AG09309 (cell line): ENCODE measurements around the gene MRPS21.

ENCODE experiments used
- DNase-seq: peaks from one replicate; pipeline ENCODE4 v3.0.0-alpha.2; 2010; ENCODE audit warnings: low read depth
- H3K4me3 ChIP-seq: 2 replicates; pipeline ENCODE4 v1.5.1; 2011; ENCODE audit warnings: mild to moderate bottlenecking, low read depth, low read length, moderate library complexity; ENCODE audit not compliant: control insufficient read depth
- TF ChIP-seq, protein P1 (sequence below): IDR thresholded peaks from 2 replicates; pipeline ENCODE4 v1.5.1; 2011; ENCODE audit warnings: mild to moderate bottlenecking, low read depth, low read length, inconsistent platforms; ENCODE audit not compliant: insufficient read depth, control insufficient read depth; ENCODE audit errors: missing control alignments

MRPS21 gene

DNA sequence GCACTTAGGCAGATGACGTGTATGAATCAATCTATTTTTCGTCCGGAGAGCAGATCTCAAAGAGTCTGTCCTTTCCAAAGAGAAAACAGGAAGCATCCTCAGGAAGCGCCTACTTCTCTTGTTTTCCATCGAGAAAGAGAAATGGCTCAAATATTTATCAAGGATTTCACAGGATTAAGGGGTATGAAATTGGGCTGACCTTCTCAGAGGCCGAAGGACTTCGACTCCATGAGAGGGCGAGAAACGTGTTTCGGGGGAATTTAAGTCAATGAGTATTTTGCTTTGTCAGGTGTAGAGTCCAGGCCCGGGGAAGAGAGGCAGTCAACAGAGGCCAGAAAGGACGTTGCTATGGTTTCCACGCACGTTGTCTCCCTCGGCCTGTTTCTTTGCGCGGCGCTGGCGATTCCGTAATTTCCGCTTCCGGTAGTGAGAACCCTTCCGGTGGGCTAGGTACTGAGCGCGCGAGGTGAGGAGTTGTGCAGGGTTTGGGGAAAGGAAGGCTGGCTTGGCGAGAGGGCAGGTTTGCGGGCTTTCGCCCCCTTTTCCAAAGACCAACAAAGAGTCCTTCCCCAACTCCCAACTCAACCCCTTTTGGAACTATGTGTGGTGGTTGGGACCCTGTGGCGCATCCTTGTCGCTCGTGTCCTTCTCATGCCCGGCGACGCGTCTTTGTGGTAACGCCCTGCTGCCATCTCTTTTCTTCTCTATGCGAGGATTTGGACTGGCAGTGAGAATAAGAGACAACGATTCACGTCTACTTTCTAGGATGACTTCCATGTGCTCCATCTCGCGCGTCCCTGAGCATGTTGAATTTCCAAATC, at the start of gene MRPS21:
Gene MRPS21 (plus strand): TSS at position 429 of the 821 bp plus-strand sequence. CDS start 506 bp downstream, outside the sequence.
- TF ChIP-seq, protein P1, sequence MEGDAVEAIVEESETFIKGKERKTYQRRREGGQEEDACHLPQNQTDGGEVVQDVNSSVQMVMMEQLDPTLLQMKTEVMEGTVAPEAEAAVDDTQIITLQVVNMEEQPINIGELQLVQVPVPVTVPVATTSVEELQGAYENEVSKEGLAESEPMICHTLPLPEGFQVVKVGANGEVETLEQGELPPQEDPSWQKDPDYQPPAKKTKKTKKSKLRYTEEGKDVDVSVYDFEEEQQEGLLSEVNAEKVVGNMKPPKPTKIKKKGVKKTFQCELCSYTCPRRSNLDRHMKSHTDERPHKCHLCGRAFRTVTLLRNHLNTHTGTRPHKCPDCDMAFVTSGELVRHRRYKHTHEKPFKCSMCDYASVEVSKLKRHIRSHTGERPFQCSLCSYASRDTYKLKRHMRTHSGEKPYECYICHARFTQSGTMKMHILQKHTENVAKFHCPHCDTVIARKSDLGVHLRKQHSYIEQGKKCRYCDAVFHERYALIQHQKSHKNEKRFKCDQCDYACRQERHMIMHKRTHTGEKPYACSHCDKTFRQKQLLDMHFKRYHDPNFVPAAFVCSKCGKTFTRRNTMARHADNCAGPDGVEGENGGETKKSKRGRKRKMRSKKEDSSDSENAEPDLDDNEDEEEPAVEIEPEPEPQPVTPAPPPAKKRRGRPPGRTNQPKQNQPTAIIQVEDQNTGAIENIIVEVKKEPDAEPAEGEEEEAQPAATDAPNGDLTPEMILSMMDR: no peak
- DNase-seq: peak; percentile 46
- peak within 1 kb of the TSS; percentile 91 for H3K4me3 ChIP-seq

DNA sequence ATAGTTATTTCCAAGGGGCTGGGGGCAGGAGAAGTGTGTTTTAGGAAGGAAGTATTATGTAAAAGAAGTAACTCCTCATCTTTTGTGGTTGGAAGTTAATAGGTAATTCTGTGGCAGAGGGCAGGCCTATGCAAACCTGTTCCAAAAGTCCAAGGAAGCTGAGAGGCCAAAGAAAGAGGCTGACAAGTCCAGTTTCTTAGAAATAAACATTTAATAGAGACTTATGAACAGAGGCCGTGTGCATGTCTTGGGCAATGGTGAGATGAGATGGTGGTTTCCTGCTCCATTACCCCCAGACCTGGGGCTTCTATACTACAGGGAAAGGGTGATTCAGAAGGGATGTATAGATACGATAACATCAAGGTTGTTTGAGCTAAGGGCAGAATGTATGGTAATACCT, 43.7 kb upstream of the MRPS21 start:
- no peak overlapping the region for H3K4me3 ChIP-seq
- TF ChIP-seq, protein P1: no peak
- no peak for DNase-seq

DNA sequence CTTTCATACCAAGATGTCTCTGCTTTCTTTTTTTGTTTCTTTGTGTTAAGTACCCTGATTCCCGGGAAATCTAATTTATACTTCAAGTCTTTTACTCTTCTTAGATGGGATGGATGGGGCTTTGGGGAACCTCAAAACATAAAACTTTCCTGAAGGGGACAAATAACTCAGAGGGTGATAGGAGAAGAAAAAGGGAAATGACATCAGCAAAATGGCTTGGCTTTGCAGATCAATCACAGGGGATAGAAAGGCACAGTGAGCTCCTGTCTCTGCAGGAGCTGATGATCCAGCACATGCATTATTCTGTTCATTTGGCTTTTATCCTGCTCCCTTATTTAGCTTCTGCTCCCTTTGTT, 37.5 kb upstream of the MRPS21 start:
- DNase-seq: no peak
- TF ChIP-seq, protein P1: no peak
- H3K4me3 ChIP-seq: no peak overlapping the region

DNA sequence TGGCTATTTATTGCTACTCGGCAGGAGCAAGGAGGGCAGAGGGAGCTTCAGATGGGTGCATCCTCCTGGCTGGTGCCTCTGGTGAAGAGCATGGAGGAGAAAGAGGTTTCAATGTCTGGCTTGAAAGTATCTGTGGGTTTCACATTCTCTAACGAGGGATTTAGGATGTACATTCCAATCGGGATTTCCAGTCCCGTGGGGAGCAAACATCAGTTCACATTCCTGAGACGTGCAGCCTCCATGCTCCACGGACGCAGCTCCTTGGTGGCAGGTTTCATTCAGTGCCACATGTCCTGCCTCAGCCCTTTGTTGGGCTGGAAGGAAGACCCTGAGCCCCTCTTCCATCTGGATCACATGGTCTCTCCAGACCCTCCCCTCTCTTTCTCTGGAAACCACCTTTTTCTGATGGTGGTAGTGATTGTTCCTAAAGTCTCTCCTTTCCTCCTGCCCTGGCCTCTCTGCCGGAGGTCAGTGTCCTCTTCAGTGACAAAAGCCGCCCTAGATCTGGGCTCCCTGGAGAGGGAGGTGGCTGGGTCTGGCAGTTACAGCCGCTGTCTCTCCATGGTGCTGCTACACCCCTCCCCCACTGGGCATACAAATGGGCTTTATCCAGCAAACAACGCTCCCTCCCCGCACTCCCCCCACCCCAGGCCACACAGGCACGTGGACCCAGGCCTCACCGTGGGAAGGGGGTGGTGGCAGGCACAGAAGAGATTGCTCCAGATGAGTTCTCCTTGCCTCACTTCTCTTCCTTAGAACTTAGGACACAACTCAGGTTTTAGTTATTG, 36.9 kb upstream of the MRPS21 start:
- TF ChIP-seq, protein P1: no peak
- no peak overlapping the region for H3K4me3 ChIP-seq
- no peak for DNase-seq

DNA sequence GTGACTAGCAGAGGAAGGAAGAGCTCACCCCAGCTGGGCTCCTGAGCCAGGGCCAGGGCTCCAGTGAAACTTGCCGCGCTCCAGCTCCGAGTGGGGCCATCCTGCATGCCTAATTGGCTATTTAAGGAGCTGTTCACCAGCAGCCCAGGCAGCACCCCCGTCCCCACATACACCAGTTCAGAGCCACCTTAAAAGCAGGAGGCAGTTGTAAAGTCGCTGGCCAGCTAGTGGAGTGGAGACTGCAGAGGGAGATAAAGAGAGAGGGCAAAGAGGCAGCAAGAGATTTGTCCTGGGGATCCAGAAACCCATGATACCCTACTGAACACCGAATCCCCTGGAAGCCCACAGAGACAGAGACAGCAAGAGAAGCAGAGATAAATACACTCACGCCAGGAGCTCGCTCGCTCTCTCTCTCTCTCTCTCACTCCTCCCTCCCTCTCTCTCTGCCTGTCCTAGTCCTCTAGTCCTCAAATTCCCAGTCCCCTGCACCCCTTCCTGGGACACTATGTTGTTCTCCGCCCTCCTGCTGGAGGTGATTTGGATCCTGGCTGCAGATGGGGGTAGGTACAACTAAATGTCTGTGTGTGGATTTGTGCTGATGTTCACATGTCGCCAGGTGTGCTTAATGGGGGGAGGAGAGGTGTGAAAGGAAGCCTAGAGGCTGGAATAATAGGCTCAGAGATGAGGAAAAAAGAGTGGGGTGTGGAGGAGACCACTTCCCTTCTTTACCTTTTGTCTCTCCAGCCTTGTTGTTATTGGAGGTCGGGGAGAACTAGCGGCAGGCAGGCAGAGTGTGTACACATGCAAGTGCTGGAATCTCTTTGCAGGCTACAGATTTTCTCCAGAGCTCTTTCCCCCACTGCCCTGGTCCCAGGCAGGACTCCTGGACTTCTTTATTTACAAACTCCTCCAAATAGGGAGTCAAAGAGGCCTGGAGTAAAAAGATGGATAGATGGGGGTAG, 35.8 kb upstream of the MRPS21 start, which contains the start of gene CA14:
Gene CA14 (plus strand): TSS at position 151 of the 962 bp plus-strand sequence. CDS start 355 bp downstream, at position 506.
- DNase-seq: no peak
- H3K4me3 ChIP-seq: no peak within 1 kb of the TSS
- TF ChIP-seq, protein P1: no peak

DNA sequence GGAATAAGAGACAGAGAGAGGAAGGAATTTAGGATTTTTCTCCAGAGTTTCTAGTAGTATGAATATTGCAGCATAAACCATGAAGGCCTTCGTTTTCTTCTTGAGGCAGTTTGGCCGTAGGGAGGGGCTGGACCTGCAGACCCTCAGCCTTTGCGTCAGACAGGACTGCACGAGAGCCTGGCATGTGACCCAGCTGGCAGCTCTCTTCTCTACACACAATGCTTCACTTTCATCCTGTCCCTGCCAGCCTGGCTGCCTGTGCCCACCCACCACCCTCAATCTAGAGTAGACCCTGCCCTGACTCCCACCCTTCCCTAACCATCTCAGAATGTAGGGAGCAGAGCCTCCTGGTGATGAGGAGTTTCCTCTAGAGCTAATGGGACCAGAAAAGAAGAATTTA, 34.4 kb upstream of the MRPS21 start:
- TF ChIP-seq, protein P1: no peak
- no peak for DNase-seq
- H3K4me3 ChIP-seq: no peak overlapping the region
